Activated CD4-positive, alpha-beta T cell treated with anti-CD3 and anti-CD28 coated beads, Interleukin-2, amount 50 U/mL, for 4 hours (primary cell): Measurements from ENCODE around the gene FOS.

Experiments used
- DNase-seq, 2 experiments: peaks; one replicate each; pipeline ENCODE4 v3.0.0-alpha.2; 2020

The FOS gene

GRCh38 chr14:75252254-75252837 is 26.3 kb upstream of the FOS start:
- no peak for DNase-seq

DNA sequence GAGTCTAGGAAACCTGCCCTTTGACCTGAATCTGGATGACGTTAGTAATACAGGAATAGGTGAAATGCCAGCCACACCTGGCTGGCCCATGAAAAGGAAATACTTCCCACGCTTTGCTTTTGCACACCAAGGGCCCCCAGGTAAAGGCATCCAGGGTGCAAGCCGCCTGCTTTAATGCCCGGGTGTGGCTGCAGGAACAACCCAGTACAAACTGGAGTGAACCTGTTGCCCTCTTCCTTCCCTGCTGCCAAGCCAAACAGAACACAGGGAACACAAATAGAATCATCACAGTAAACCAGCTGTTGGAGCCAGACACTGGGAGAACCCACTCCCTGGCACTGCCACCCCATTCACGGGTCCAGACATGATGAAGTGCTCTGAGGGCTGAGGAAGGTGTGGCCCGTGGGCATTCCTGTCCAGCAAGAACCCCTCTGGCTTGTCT is 24.2 kb upstream of the FOS start:
- DNase-seq = no peak

- DNase-seq = no peak
Measured at GRCh38 chr14:75254901-75255584, 23.6 kb upstream of the FOS start.

GRCh38 chr14:75258079-75258802 is 20.4 kb upstream of the FOS start:
- DNase-seq = no peak

DNA sequence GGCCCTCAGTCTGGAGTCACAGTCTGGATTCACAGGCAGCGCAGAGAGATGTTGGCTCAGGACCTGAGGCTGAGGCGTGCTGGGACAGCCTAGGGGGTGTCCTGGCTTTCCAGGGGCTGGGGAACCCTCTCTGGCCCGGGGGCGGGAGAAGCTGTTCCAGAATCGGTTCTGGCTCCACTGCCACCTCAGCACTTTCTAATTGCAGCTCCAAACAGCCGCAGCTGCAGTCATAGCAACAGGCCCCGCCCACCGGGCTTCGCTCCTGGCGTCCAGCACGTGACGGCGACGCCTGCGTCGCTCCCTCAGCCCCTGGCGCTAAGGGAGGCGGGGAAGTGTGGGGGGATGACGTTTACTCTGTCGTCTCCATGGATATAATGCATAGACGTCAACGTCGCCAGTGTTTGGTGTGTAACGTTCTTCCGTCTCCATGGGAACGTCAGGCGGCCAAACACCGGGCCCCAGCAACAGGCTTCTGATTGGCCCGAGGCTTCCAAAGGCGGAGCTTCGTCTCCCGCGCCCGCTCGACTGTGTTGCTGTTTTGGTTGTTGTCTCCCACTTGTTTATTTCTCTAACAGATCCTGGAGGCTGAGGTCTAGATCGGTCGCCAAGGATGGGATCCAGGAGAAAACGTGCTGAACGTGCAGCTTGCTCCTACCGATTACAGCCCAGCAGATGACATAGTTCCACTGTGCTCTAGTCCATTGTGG is 19.7 kb upstream of the FOS start:
- DNase-seq = peak; percentile 99 to 100

- DNase-seq = no peak
Measured at GRCh38 chr14:75259510-75259855, 19.1 kb upstream of the FOS start.

DNA sequence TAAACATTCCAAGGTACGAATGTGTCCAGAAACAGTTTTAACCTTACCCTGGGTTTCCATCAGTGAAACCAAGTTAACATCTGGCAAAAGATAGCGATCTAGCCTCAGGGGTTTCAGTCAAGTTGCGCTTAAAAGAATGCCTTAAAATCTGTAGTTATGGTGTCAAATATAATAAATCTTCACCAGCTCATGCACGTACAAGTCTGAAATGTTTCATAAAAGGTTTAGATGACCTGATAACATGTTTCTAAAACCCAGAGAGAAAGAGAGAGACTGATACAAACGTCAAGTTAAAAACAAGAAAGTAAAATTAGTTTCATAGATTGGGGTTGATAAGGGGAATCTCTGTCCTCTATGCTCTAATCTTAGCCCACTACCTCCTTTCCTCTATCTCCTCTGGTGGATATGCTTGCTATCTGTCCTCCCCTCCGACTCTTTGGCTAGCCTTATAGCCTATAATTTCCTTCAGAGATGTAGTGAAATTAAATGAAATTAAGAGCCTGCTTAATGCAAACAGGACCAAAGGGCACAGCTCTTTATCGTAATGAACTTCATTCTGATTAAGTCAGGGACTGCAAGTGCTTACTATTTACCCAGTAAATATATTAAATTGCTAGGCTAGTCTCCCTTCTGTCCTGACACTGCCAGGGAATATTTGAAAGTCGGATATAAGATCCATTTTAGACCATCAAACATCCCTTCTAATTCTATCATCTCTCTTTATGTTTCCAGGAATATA is 18.4 kb upstream of the FOS start:
- no peak for DNase-seq

DNA sequence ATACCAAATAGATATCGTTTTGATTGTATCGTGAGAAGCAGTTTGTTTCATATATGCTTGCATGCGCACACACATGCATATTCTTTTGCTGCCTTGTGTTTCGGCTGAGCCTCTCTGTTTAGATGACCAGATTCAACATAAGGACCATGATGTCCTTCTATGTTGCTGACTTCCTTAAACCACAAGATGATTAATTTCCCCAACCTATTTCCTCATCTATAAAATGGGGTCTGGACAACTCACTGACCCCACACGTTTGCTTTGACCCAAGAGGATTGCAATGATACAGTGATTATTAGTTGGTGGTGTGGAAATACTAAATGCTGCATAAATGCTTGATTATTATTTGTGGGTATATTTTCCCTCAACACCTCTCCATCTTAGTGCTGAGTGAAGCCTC is 16.8 kb upstream of the FOS start:
- no peak for DNase-seq

DNA sequence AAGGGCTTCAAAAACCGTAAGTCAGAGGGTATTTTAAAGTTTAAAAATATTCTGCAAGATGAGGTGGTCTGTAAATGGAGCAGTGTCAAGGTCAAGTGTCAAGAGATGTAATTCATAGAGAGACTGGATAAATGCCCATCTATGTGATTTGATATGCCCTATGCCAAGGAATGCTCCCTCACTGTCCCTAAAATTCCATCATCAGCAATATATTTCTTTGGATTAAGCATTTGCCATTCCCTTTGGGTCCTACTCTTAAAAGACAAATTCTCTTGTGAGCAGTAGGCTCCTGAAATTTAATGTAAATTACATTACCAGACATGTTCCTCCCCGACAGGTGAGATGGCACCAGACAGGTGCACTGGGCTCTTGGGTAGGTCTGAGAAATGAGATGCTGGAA is 16.0 kb upstream of the FOS start:
- DNase-seq = no peak

GRCh38 chr14:75264036-75264435 is 14.6 kb upstream of the FOS start:
- DNase-seq = no peak

DNA sequence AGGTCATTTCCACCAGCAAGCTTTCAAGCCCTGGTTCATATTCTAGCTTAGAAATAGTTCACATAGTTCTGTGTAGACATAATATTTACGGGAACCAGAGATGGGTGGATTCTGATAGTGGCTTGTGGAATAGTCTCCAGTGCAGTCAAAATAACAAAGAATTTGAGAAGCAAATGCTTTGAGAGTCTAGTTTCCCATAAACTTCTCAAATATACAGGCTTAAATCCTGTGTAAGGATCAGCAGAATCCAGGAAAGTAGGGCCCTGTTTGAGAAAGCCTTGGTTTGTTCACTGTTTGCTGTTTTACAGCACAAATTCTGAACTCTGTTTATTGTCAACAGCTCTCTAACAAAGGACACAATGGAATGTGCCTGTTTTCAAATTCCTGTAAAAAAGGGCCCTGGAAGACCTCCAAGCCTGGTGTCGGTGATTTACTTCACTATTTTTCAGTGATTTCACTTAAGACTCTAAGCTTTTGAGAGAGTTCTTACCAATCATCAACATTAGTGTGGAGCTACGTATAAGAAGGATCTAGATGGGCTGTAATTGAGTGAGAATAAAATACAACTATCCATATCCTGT is 11.4 kb upstream of the FOS start:
- DNase-seq = no peak

- DNase-seq = no peak
Measured at GRCh38 chr14:75268633-75269550, 9.7 kb upstream of the FOS start.

- DNase-seq = no peak
Measured at GRCh38 chr14:75271514-75271913, 7.1 kb upstream of the FOS start.

DNA sequence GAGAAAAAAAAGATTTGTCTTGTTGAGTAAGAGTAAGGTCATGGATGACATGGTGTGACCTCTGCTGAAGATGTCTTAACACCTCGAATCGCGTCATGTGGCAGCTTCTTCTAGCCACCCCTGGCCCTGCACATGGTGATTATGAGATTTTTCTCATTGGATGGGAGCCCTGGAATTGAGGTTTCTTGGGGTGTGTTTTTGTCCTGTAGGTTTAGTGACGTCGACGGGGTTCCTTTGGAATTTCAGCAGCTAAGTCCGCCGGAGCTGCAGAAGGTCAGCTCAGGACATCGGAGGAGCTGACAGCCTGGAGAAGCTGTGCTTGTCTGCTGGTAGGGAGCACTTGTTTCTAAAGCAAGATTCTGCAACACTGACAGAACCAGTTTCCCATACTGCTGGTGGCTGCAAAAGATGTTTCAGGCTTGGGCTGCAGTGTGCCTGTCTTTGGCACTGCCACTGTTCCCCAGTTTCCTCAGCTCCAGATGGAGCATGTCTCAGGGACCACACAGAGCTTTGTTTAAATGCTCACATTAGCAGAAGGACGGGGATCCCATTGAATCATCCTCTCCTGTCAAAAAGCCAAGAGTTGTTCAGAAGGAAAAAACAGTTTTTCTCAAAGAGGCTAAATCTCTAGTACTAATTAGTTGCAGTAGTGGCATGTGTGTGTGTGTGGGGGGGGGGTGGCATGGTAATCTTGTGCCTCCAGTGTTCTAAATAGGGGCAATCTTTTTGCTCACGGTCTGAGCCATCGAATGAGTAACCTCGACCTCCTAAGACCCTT is 5.2 kb upstream of the FOS start:
- DNase-seq = no peak

DNA sequence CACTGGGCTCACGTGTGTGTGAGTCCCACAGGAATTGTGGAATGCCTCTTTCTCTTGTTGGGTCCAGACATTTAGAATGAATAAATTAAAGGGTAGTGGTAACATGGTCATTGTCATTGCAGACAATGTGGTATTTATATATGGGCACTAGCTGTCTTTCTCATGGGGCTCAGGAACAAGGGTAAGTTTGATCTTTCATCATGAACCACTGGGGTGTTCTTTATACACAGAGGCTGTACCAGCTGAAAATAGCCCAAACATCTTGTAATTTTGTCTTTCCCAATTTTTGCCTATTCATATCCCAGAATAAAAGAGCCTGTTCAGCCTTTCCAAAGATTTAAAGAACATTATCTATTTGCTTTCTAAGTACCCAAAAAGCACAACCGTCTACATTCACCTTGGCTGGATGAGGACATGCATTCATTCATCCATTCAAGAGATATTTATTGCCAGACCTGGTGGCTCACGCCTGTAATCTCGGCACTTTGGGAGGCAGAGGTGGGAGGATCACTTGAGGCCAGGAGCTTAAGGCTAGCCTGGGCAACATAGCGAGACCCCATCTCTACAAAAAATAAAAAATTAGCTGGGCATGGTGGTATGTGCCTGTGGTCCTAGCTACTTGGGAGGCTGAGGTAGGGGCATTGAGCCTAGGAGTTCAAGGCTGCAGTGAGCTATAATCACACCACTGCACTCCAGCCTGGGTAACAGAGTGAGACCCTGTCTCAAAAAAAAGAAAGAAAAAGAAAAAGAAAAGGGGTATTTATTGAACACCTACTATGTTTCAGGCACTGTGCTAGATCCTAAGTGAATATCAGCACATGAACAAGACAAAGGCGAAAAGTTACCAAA is 4.4 kb upstream of the FOS start:
- no peak for DNase-seq

- DNase-seq = peak in 1 of 2 experiments; percentile 11
Measured at GRCh38 chr14:75274899-75275569, 3.6 kb upstream of the FOS start.

GRCh38 chr14:75275598-75275997 is 3.0 kb upstream of the FOS start:
- DNase-seq = no peak

- peak in 1 of 2 experiments; percentile 15 for DNase-seq
Measured at GRCh38 chr14:75277008-75277814, 1.4 kb upstream of the FOS start.
